Pancreas (tissue), 10 donors: Measurements from ENCODE around the gene ZDHHC11. TPM values are rescaled to one million over a fixed set of nuclear protein-coding genes. Genes with fewer than 3 reads are reported as not detected.
"Not testable (repeated sequence)": the region's sequence is repeated elsewhere in the genome, so short reads cannot be mapped to it uniquely, and the experiment has no call there.

Experiments
- ATAC-seq, 4 donors: fragments of 200-7000 bp; cut with Tn5 transposase; one replicate each; pipeline versions ENCODE4 v1.8.0 to v1.9.1; 2020; ENCODE audit warnings: mild to moderate bottlenecking in 4 of 4, moderate library complexity in 4 of 4
- DNase-seq, 6 donors: peaks; one replicate each; pipeline ENCODE4 v3.0.0-alpha.2; 2020
- FAIRE-seq: peaks from 2 replicates; lab custom pipeline; 2012; peaks lifted over from hg19 to GRCh38; lab: Jason Lieb, UNC
- H3K27ac ChIP-seq, 4 donors: fragments of 200-600 bp; sonication (generic); 1 replicate in 3 of 4; 2 replicates in 1 of 4; pipeline versions ENCODE4 v1.5.0 to v1.8.0; 2020
- H3K27me3 ChIP-seq, 4 donors: fragments of 200-600 bp; one replicate each; pipeline ENCODE4 v1.8.0; 2021
- H3K36me3 ChIP-seq, 3 donors: fragments of 200-600 bp; sonication (generic) in 1 of 3; one replicate each; pipeline versions ENCODE4 v1.5.0 to v1.8.0; 2020 to 2021
- H3K4me1 ChIP-seq, 3 donors: fragments of 200-600 bp; one replicate each; pipeline ENCODE4 v1.8.0; 2021
- H3K4me3 ChIP-seq, 4 donors: fragments of 200-600 bp; sonication (generic) in 2 of 4; one replicate each; pipeline versions ENCODE4 v1.5.0 to v1.8.0; 2020 to 2021
- H3K9me3 ChIP-seq, 4 donors: fragments of 200-600 bp; one replicate each; pipeline ENCODE4 v1.8.0; 2021
- WGBS, 2 donors: extraction: QIAGEN DNeasy Blood & Tissue Kit; methylation state at CpG; one replicate each; pipeline ENCODE4 v1.1.7; 2013; 5-methylcytosine and 5-hydroxymethylcytosine counted together
- intact Hi-C, 3 donors: fragments of 100-400 bp; cut with DNase I; formaldehyde crosslinking; loops; one replicate each; pipeline versions ENCODE4 v1.11.1 to v1.14.2; 2022
- polyA plus RNA-seq, 2 donors: library from polyadenylated mRNA; stranded (reverse); fragments of 200-250 nt; gene quantifications; one replicate each; pipeline ENCODE4 v1.2.3, GENCODE V29; 2013
- total RNA-seq, 6 donors: library from RNA; stranded (reverse); fragmentation: NEBNext Ultra II Directional in 4 of 6; extraction: Animal tissue kit (Norgen Biotek cat#: 25700) in 4 of 6; gene quantifications; one replicate each; pipeline versions ENCODE4 v1.2.1 to v1.2.4, GENCODE V29; 2021 to 2023
- TF ChIP-seq, protein P1 (sequence below), 4 donors: fragments of 200-600 bp; sonication (generic) in 3 of 4; IDR thresholded peaks; one replicate each; pipeline versions ENCODE4 v1.5.0 to v1.8.0; 2021; ENCODE audit warnings: antibody characterized with exemption in 4 of 4
- donor health status: healthy with polysubstance abuse.
- donor health status: DM: no; HTN: no; CAD: no; lungs with moderate emphysema.
- donor health status: DM: no; HTN: no; CAD: no.
- donor health status: control.
- donor health status: control.
- donor health status: Bipolar disorder and iron deficiency.
- donor health status: DM: yes; HTN: yes; CAD: no.
- donor health status: DM: no; HTN: no; CAD: no.
- donor health status: DM: no; HTN: no; CAD: no.
- donor health status: DM: yes; HTN: yes; CAD: no.

The ZDHHC11 gene
- total and polyA plus RNA-seq, 8 donors: 3.6 to 18.1 (median 7.8) TPM

DNA sequence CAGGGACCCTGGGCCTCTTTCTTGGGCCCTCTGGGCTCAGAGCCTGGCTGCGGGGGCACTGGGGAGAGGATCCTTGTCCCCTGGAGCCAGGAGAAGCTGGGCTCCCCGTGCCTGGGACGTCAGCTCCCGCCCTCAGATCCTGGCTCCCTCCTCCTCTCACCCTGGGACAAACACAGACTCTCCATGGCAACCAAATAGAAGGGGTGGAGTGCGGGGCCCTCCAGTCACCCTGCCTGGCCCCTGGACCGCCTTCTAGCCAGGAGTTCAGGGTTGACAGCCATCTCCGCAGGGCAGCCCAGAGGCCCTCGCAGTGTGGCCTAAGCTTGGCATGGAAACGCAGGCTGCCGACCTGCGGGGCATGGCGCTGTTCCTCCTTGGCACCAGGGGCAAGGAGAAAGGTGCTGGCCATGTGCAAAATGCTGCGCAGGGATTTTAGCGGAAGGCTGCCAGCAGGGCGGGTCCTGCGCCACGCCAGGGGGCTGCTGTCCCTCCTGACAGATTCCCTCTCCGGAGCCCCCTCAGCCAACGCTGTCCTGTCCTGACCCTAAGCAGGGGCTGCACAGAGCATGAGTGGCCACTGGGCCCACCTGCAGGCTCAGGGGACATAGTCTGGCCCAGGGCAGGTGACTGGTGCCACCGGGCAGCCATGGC is 1.0 kb downstream of the ZDHHC11 start:
- peaks cover 0 to 3% (median 0%) of the 10 kb centered on the region in 4 donors for H3K27me3 ChIP-seq
- ATAC-seq: peak in 3 of 4 donors; percentile 26 to 52 (median 46)
- no peak for FAIRE-seq
- no peak overlapping the region for H3K4me3 ChIP-seq
- 67 to 71% methylated on average over 20 of the region's 20 CpGs for WGBS, 2 donors
- no peaks in the 10 kb centered on the region for H3K9me3 ChIP-seq
- H3K27ac ChIP-seq: no peak overlapping the region
- no peaks in the 10 kb centered on the region for H3K4me1 ChIP-seq
- TF ChIP-seq, protein P1, sequence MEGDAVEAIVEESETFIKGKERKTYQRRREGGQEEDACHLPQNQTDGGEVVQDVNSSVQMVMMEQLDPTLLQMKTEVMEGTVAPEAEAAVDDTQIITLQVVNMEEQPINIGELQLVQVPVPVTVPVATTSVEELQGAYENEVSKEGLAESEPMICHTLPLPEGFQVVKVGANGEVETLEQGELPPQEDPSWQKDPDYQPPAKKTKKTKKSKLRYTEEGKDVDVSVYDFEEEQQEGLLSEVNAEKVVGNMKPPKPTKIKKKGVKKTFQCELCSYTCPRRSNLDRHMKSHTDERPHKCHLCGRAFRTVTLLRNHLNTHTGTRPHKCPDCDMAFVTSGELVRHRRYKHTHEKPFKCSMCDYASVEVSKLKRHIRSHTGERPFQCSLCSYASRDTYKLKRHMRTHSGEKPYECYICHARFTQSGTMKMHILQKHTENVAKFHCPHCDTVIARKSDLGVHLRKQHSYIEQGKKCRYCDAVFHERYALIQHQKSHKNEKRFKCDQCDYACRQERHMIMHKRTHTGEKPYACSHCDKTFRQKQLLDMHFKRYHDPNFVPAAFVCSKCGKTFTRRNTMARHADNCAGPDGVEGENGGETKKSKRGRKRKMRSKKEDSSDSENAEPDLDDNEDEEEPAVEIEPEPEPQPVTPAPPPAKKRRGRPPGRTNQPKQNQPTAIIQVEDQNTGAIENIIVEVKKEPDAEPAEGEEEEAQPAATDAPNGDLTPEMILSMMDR (IDR thresholded peaks at IDR 0.05): no peak
- intact Hi-C loops: loop anchor here in 1 of 3 donors (10.0 kb wide), 1 partner anchor 95 kb away; no protein-coding TSS in a partner anchor
- H3K36me3 ChIP-seq: no peaks in the 10 kb centered on the region
- peak in 2 of 6 donors; percentile 41 to 64 for DNase-seq

DNA sequence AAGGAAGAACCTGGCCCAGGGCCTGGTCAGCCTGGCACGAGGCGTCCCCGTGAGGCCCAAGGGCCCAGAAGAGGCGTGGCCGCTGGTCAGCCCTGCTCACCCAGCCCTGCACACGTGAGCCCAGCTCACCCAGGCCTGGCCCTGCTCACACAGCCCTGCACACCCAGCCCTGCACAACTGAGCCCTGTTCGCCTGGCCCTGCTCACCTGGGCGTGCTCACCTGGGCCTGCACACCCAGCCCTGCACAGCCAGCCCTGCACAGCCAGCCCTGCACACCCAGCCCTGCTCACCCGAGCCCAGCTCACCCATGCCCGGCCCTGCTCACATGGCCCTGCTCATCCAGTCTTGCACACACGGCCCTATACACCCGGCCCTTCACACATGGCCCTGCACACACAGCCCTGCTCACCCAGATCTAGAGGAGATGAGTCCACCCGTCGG is 2.1 kb downstream of the ZDHHC11 start:
- FAIRE-seq: no peak
- no peak overlapping the region for H3K4me3 ChIP-seq
- no peaks in the 10 kb centered on the region for H3K36me3 ChIP-seq
- no peaks in the 10 kb centered on the region for H3K4me1 ChIP-seq
- DNase-seq: peak in 2 of 6 donors; percentile 34 to 68
- TF ChIP-seq, protein P1 (IDR thresholded peaks at IDR 0.05): no peak
- H3K27me3 ChIP-seq: peaks cover 0 to 3% (median 0%) of the 10 kb centered on the region in 4 donors
- ATAC-seq: no peak
- no peaks in the 10 kb centered on the region for H3K9me3 ChIP-seq
- intact Hi-C loops: loop anchor here in 1 of 3 donors (10.0 kb wide), 1 partner anchor 94 kb away; no protein-coding TSS in a partner anchor
- 86 to 91% methylated on average over 12 to 14 of the region's 14 CpGs for WGBS, 2 donors
- no peak overlapping the region for H3K27ac ChIP-seq

DNA sequence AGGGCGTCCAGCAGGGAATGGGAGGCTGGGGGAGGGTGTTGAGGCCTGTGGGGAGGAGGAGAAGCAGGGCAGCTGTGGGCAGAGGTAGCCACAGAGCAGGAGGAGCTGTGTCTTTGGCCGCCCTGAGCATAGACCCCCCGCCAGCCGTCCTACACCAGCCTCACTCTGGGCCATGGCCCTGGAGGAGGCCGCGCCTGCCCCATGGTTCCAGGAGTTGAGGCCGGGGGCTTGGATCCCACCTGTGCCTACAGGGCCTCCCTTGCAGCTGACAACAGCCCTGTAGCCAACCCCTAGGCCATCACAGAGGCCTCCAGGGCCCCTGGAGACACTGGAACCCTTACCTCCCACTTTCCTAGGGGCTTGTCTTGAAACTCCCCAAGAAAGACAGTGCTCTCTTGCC is 3.0 kb downstream of the ZDHHC11 start:
- not testable (repeated sequence) for H3K27ac ChIP-seq, H3K4me3 ChIP-seq, H3K36me3 ChIP-seq, H3K27me3 ChIP-seq, FAIRE-seq, H3K4me1 ChIP-seq, ATAC-seq, H3K9me3 ChIP-seq
- intact Hi-C loops: loop anchor here in 1 of 3 donors (10.0 kb wide), 1 partner anchor 93 kb away; no protein-coding TSS in a partner anchor
- 90 to 94% methylated on average over 2 to 6 of the region's 7 CpGs for WGBS, 2 donors
- peak in 1 of 6 donors; percentile 47 for DNase-seq

DNA sequence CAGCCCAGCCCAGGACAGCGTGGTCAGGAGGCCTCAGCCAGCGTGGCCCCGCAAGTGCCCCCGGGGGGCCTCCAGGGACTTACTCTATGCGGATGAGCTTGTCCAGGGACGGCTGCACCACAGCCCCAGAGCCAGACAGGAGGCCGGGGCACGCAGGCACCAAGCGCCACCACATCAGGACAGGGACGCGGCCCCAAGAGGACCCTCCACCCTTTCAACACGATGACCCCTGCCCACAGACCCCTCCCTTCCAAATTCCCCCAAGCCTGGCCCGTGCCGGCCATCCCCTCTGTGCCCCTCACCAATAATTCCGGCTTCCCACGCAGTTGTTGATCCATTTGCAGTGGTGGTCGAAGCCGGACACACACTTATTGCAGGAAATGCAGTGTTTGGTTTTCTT is 3.6 kb downstream of the ZDHHC11 start:
- not testable (repeated sequence) for H3K4me3 ChIP-seq, H3K9me3 ChIP-seq, H3K36me3 ChIP-seq, H3K27me3 ChIP-seq, H3K4me1 ChIP-seq, FAIRE-seq, H3K27ac ChIP-seq, ATAC-seq
- intact Hi-C loops: loop anchor here in 1 of 3 donors (10.0 kb wide), 1 partner anchor 92 kb away; no protein-coding TSS in a partner anchor
- DNase-seq: peak in 2 of 6 donors; percentile 23 to 44
- WGBS, 2 donors: 60 to 88% methylated on average over 1 to 9 of the region's 18 CpGs

DNA sequence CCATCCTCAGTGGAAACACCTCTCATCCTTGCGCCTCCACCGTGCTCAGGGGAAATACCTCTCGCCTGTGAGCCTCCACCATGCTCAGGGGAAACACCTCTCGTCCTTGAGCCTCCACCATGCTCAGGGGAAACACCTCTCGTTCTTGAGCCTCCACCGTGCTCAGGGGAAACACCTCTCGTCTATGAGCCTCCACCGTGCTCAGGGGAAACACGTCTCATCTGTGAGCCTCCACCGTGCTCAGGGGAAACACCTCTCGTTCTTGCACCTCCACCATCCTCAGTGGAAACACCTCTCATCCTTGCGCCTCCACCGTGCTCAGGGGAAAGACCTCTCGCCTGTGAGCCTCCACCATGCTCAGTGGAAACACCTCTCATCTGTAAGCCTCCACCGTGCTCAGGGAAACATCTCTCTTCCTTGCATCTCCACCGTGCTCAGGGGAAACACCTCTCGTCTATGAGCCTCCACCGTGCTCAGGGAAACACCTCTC is 4.1 kb downstream of the ZDHHC11 start:
- not testable (repeated sequence) for H3K4me3 ChIP-seq, H3K36me3 ChIP-seq, ATAC-seq, H3K27me3 ChIP-seq, H3K9me3 ChIP-seq, FAIRE-seq, H3K27ac ChIP-seq, H3K4me1 ChIP-seq
- intact Hi-C loops: loop anchor here in 1 of 3 donors (10.0 kb wide), 1 partner anchor 92 kb away; no protein-coding TSS in a partner anchor
- DNase-seq: peak in 2 of 6 donors; percentile 21 to 47
- 75 to 86% methylated on average over 18 of the region's 18 CpGs for WGBS, 2 donors

DNA sequence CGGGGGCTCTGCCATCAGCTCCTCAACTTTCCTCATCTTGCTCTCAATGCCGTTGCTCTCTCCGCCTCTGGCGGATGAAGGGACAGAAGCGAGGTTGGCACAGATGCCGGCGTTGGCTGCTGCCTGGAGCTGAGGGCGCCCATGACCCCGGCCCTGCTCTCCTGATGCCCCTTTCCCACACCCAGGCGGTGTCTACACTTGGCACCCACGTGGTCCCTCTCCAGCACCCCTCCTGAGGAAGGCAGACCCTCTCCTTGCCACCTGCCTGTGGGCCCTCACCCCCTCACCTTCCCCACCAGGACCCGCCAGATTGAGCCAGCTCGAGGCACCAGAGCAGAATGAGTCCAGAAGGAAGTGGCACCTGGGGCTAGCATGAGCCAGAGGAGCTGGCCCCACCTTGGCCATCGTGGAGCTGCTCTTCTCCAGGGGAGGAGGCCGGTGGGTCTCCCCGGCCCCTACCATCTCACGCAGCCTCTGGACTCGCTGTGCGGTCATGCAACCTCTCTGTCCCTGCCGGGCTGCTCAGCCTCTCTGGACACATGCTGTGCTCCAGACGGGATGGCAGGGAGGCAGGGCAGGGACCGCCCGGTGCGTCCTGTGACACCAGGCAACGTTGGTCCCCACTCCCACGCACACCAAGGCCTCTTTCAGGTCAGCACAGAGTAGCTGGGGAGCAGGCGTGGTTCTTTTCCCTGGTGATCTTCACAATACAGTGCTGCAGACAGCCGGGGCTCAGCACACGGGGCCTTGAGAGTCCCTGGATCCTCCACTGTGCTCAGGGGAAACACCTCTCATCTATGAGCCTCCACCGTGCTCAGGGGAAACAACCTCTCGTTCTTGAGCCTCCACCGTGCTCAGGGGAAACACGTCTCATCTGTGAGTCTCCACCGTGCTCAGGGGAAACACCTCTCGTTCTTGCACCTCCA is 4.8 kb downstream of the ZDHHC11 start:
- ATAC-seq, H3K4me3 ChIP-seq, H3K27me3 ChIP-seq, H3K27ac ChIP-seq, H3K4me1 ChIP-seq, H3K36me3 ChIP-seq, H3K9me3 ChIP-seq, FAIRE-seq: not testable (repeated sequence)
- 78 to 84% methylated on average over 20 to 25 of the region's 35 CpGs for WGBS, 2 donors
- intact Hi-C loops: loop anchor here in 1 of 3 donors (10.0 kb wide), 1 partner anchor 91 kb away; no protein-coding TSS in a partner anchor
- peak in 1 of 6 donors; percentile 10 for DNase-seq

DNA sequence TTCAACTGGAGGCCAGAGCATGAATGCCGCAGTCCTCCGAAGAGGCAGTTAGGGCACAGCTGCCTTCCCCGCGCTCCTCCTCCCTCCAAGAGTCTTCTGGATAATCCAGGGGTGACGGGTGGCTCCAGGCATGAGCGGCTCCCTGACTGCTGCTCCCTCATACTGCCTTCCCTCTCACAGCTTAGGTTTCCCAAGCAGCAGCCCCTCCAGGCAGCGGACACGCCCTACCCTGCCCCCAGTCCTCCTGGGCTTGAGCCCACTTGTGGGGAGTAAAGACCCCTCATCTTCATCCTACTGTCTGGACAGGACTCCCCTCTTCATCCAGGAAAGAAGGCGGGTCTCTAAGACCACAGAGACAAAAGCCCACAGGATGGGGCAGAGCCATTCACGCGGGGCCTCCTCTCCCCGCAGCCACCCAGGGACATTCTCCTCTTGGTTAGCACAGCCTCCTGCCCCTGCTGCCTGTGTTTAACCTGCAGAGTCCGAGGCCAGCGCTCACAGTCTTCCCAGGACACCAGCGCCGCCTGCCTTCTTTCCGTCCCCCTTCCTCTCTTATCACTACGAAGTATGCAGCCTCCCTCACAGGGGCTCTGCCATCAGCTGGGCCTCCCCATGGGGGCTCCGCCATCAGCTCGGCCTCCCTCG is 5.6 kb downstream of the ZDHHC11 start:
- H3K36me3 ChIP-seq, H3K27me3 ChIP-seq, H3K9me3 ChIP-seq, H3K27ac ChIP-seq, H3K4me3 ChIP-seq, FAIRE-seq, H3K4me1 ChIP-seq: not testable (repeated sequence)
- DNase-seq (peak in 3 of 6 donors; percentile 10 to 58 (median 19)), ATAC-seq (peak in 1 of 4 donors; percentile 4)
- 78 to 83% methylated on average over 14 to 16 of the region's 21 CpGs for WGBS, 2 donors
- intact Hi-C loops: loop anchor here in 1 of 3 donors (10.0 kb wide), 1 partner anchor 90 kb away; no protein-coding TSS in a partner anchor

DNA sequence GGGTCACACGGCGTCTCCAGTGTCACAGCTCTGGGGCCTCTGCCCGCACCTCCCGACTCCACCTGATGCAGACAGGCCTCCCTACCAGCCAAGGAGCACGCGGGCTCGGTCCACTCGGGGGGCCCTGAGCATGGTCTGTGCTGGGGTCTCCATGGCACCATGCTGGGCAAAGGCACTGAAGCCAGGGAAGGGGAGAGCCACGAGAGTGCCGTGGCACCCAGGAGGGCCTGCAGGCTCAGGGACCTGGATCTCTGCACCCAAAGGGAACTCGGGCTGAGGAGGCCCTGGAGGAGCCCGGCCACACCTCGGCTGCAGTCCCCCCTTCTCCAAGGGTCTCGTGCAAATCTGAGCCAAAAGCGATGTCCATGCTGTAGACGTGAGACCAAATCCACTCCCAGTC is 6.4 kb downstream of the ZDHHC11 start:
- DNase-seq: peak in 3 of 6 donors; percentile 12 to 75 (median 58)
- WGBS, 2 donors: 86 to 90% methylated on average over 14 of the region's 16 CpGs
- not testable (repeated sequence) for H3K4me1 ChIP-seq, H3K9me3 ChIP-seq, FAIRE-seq, H3K27ac ChIP-seq, H3K27me3 ChIP-seq, ATAC-seq, H3K36me3 ChIP-seq, H3K4me3 ChIP-seq
- intact Hi-C loops: loop anchor here (5.0 to 10.0 kb wide), 3 partner anchors 82 to 92 kb away; no protein-coding TSS in a partner anchor

DNA sequence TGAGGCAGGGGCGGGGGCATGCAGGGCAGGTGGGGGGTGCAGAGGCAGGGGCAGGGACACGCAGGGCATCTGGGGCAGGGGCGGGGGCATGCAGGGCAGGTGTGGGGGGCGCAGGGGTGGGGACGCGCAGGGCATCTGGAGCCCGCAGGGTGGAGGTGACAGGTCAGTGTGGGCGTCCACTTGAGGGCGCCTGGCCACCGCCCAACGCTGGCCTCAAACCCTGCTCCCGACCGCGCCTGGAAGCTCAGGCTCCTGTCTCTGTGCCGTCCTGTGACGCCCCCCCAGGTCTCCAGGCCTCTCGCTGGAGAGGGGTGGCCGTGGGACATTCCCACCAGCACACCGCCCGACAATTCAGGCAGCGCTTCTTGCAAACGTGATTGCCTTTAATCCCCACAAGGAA is 6.9 kb downstream of the ZDHHC11 start:
- intact Hi-C loops: loop anchor here (5.0 to 10.0 kb wide), 3 partner anchors 82 to 92 kb away; no protein-coding TSS in a partner anchor
- peak in 2 of 6 donors; percentile 51 to 75 for DNase-seq
- not testable (repeated sequence) for H3K36me3 ChIP-seq

More for the DNA sequence above, 6.9 kb downstream of the ZDHHC11 start:
- WGBS, 2 donors: 70 to 79% methylated on average over 16 to 22 of the region's 22 CpGs
- not testable (repeated sequence) for H3K4me1 ChIP-seq, FAIRE-seq, ATAC-seq, H3K27me3 ChIP-seq, H3K27ac ChIP-seq, H3K9me3 ChIP-seq, H3K4me3 ChIP-seq
